Mononuclear cell (primary cell): ENCODE results near the gene TCF12. TPM values are rescaled to one million over a fixed set of nuclear protein-coding genes. Genes with fewer than 3 reads are reported as not detected.
"Not testable (repeated sequence)": the region's sequence is repeated elsewhere in the genome, so short reads cannot be mapped to it uniquely, and the experiment has no call there.

Experiments used
- H3K27me3 ChIP-seq: 2 replicates; pipeline ENCODE4 v1.6.0; 2011; ENCODE audit warnings: low read length, control low read depth; ENCODE audit not compliant: insufficient read depth
- H3K4me1 ChIP-seq: 2 replicates; pipeline ENCODE4 v1.5.1; 2011; ENCODE audit warnings: mild to moderate bottlenecking, low read length, control low read depth; ENCODE audit not compliant: insufficient read depth
- H3K4me3 ChIP-seq: 2 replicates; pipeline ENCODE4 v1.5.1; 2011; ENCODE audit warnings: mild to moderate bottlenecking, low read length, moderate library complexity
- H3K9me3 ChIP-seq: 2 replicates; pipeline ENCODE4 v1.5.1; 2011; ENCODE audit warnings: low read depth, mild to moderate bottlenecking, control low read depth, low read length
- total RNA-seq: library from RNA; depleted of rRNA; stranded (reverse); fragments of >200 nt; gene quantifications from one replicate; pipeline ENCODE4 v1.2.3, GENCODE V29; 2012

TCF12 gene
- total RNA-seq, 1 donor, result 45.8 TPM

DNA sequence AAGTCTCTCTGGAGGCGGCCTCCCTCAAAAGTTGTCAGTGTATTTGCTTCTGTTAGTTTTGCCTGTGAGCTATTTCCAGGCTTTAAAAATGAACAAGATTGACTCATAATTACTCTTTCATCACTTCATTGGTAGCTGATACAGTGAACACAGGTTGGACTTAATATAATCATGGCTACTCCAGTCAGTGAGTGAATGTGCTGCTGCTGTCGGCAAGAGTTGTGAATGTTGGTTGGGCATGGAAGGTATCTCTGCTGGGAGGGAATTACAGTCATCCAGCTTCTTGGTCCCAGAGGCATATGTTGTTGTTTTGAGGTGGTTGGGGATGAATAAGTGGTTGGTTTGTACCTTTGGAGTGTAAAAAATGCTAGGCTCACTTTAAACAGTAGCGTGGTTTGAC lies 11.5 kb downstream of the TCF12 start:
- no peaks in the 10 kb centered on the region for H3K27me3 ChIP-seq
- peaks cover 8% of the 10 kb centered on the region for H3K4me1 ChIP-seq
- H3K4me3 ChIP-seq, result no peak overlapping the region
- no peaks in the 10 kb centered on the region for H3K9me3 ChIP-seq

DNA sequence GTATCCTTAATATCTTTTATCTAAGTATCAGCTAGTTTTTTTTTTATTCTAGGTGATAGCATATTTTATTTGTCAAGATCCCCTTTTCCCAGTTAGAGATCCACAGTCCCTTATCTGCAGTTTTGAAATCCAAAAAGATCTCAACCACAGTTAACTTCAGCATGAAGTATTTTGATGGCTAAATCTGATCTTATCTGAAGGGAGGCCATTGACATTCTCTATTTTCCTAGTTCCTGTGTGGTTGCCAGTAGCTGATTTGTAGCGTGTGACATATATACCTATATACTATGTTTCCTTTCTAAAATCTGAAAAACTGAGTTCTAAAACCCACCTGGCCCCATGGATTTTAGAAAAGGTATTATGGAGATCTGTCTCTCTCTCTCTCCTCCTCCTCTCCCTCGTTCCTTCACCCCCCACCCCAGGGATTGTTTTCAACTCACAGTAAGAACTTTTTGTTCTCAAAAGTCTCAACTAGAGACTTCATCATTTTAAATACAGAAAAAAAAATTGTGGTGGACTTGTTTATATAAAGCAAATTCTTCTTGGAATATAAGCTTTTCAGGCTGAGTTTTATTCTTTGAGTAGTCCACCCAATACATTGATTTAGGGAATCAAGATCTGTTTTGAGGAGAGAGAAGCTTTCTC lies 12.3 kb downstream of the TCF12 start:
- Histone ChIP-seq H3K4me1 (peaks cover 8% of the 10 kb centered on the region), H3K4me3 (no peak overlapping the region), H3K9me3 (no peaks in the 10 kb centered on the region), H3K27me3 (no peaks in the 10 kb centered on the region)

DNA sequence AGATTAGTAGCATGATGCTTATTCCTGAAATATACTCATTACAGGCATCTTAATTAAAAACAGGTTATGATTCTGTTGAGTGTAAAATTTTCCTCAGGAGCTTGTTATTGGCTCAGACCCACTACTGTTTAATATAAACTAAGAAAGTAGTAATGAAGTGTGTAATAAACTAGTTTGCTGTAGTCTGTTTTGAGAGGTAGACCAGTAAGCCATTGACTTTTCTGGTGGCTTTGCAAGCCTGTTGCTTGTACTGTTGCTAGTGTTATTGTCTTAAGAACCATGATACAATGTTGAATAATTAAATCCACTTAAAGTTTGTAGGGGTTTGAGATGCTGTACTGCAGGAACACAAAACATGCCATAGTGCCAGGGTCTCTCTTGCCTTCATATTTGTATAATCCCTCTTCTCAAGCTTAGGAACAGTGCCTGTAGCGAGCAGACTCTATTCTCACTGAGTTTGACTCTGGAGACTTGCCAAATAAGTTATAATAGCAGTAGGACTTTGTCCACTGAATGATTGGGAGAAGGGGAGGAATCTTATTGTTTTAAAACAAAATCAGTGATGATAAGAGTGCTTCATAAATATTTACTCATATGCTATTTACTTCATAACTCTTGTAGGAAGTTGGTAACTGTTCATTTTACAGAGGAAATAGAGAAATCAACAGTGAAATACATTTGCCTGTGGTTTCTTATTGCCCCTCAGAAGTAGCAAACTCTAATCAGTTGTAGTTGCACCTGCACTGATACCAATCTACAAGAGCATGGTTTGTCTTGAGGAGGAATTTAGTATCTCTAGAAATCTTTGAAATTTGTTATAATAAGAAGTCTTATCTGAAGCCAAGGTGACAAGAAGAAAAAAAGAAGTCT lies 13.4 kb downstream of the TCF12 start:
- H3K27me3 ChIP-seq, result no peaks in the 10 kb centered on the region
- no peaks in the 10 kb centered on the region for H3K9me3 ChIP-seq
- H3K4me1 ChIP-seq, result peaks cover 8% of the 10 kb centered on the region
- H3K4me3 ChIP-seq, result no peak overlapping the region

DNA sequence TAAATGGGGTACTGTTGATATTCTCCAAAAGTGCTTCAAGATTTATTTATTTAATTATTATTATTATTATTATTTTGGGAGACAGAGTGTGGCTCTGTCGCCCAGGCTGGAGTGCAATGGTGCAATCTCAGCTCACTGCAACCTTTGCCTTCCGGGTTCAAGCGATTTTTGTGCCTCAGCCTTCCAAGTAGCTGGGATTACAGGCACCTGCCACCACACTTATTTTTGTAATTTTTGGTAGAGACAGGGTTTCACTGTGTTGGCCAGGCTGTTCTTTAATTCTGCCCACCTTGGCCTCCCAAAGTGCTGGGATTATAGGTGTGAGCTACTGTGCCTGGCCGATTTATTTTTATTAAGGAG lies 14.0 kb downstream of the TCF12 start:
- not testable (repeated sequence) for H3K9me3 ChIP-seq, H3K4me1 ChIP-seq, H3K27me3 ChIP-seq, H3K4me3 ChIP-seq

DNA sequence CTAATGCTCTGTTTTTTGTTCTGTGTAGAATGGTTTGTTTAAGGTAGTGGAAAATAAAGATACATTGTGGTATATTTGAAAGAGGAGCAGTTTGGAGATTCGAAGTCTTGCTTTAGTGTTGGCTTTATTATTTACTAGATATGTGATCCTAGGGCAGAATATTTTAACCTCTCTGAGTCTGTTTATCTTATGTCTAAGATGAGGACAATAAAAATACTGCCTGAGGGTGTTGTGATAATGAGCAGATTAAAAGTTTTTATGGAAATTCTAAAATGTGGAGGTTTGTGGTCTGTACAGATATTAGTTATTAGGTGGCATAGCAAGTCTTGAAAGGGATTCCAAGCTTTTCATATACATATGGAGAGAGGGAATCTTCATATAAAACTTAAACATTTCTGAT lies 15.0 kb downstream of the TCF12 start:
- Histone ChIP-seq H3K4me1 (peaks cover 8% of the 10 kb centered on the region), H3K27me3 (no peaks in the 10 kb centered on the region), H3K9me3 (no peaks in the 10 kb centered on the region), H3K4me3 (no peak overlapping the region)

DNA sequence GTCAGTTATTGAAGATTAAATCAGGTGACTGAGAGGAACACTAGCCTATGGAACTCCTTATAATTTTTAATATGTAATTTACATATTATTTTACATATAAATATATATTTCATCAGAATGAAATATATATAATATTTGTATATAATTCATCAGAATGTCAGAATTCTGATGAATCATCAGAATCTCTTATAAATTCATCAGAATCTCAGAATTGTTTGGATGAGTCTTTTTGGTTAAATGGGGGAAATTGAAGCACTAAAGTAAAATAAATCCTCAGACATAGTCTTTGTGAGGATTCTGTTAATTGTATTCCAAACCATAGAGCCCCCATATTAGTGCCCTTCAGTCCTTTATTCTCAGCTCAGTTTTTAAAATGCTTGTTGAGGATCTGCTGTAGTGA lies 15.4 kb downstream of the TCF12 start:
- Histone ChIP-seq H3K4me1 (peaks cover 8% of the 10 kb centered on the region), H3K4me3 (no peak overlapping the region), H3K9me3 (no peaks in the 10 kb centered on the region), H3K27me3 (no peaks in the 10 kb centered on the region)

DNA sequence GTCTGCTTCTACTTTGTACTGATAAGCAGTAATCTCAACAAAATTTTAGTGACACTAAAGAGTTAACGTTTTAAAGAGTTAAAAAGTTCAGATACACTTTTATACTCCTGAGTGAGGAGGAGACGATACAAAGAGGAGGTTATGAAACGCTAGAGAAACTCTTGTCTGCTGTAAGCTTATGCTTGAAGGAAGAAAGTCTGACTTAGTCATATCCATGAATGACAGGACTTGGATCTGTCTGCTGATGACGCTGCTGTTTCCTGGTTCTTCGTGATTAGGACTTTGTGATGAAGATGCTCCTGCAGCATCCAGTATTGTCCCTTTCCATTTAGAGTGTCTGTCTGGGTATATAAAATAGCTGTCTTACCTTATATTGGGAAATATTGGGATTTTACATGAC lies 15.8 kb downstream of the TCF12 start:
- Histone ChIP-seq H3K4me1 (peaks cover 8% of the 10 kb centered on the region), H3K4me3 (no peak overlapping the region), H3K9me3 (no peaks in the 10 kb centered on the region), H3K27me3 (no peaks in the 10 kb centered on the region)

DNA sequence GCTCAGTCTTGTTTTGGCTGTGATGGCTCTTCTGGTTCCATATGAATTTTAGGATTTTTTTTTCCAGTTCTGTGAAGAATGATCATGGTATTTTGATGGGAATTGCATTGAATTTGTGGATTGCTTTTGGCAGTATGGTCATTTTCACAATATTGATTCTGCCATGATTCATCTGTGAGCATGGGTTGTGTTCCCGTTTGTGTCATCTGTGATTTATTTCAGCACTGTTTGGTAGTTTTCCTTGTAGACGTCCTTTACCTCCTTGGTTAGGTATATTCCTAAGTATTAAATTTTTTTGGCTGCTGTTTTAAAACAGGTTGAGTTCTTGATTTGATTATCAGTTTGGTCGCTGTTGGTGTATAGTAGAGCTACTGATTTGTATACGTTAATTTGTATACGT lies 18.5 kb downstream of the TCF12 start:
- Histone ChIP-seq H3K4me3 (no peak overlapping the region), H3K9me3 (no peaks in the 10 kb centered on the region), H3K4me1 (peaks cover 22% of the 10 kb centered on the region), H3K27me3 (no peaks in the 10 kb centered on the region)

DNA sequence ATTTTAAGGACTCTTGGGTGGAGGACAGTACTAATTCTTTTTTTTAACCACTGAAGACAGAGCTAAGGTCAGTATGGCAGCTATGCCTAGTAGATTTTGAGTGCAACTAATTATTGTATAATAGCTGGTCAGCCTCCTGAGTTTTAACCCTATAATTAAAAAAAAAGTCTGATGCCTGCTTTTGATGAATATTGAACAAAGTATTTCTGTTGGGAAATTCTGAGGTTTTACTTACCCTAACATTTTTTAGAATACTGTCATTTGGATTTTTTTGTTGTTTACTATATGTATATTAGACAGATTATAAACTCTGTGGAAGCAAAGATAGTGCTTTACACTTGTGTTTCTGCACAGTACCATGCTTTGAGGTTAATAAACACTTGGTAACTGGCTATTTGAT lies 20.8 kb downstream of the TCF12 start:
- Histone ChIP-seq H3K4me1 (peaks cover 14% of the 10 kb centered on the region), H3K9me3 (no peaks in the 10 kb centered on the region), H3K4me3 (no peak overlapping the region), H3K27me3 (no peaks in the 10 kb centered on the region)

DNA sequence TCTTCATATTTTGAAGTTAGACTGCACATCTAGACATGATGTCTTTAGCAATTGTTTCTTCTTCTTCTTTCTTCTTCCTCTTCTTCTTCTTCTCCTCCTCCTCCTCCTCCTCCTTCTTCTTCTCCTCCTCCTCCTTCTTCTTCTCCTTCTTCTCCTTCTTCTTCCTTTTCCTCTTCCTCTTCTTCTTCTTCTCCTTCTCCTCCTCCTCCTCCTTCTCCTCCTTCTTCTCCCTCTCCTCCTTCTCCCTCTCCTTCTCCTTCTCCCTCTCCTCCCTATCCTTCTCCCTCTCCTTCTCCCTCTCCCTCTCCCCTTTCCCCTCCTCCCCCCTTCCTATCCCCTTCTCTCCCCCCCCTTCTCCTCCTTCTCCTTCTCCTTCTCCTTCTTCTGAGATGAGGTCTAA lies 21.9 kb downstream of the TCF12 start:
- Histone ChIP-seq H3K4me1 (peaks cover 14% of the 10 kb centered on the region), H3K27me3 (no peaks in the 10 kb centered on the region), H3K9me3 (peaks cover under 1% of the 10 kb centered on the region), H3K4me3 (no peak overlapping the region)

DNA sequence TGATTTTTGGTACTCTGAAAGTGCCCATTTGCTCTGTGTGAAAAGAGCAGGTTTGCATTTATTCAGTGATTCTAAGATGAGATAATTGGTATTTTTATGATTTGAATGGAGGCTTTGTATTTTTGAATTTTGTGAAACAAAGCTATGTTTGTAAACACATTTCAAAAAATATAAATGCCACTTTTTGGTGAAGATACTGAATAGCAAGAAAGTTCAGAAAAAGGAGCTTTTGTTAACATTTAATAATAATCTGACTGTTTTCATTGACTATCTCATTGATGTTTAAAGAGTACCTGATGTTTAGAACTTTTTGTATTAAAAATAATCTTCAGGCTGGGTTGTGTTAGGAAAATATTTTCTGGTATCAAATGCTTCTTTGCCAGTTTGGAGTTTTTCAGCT lies 23.7 kb downstream of the TCF12 start:
- H3K9me3 ChIP-seq, result peaks cover 10% of the 10 kb centered on the region
- H3K27me3 ChIP-seq, result no peaks in the 10 kb centered on the region
- H3K4me3 ChIP-seq, result no peak overlapping the region
- peaks cover 14% of the 10 kb centered on the region for H3K4me1 ChIP-seq

DNA sequence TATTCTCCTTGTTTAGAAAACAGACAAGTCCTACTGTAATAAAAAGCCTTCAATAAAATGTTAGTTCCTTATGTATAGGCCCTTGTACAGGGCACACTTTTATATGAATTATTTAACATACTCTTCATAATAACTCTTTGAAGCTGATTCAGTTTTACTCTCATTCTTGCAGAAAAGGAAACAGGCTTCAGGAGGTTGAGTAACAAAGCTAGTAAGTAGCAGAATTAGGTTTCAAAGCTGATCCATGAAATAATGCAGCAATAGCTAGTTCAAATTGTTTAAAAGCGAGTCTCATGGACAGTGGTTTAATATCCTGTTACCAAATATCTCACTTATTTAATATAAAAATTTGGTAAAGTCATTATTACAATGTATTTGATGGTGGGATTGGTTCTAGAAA lies 25.0 kb downstream of the TCF12 start:
- H3K9me3 ChIP-seq, result peaks cover 10% of the 10 kb centered on the region
- H3K4me1 ChIP-seq, result peaks cover 14% of the 10 kb centered on the region
- no peak overlapping the region for H3K4me3 ChIP-seq
- no peaks in the 10 kb centered on the region for H3K27me3 ChIP-seq

DNA sequence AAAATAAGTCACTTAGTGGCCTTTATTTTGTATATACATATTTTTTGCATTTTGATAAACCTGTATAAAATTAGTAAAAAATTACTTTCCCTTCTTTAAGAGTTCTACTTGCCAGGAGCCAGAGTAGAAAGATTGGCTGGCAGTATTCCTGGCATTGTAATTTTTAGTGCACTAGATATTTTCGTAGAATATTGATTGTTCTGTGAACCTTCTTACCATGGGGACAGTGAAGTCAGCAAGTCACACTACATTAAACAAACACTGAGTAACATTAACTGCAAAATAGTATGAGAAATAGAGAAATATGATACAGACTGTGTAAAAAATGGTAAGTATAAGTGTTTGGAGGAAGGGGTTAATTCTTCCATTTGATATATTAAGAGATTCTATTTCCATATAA lies 26.0 kb downstream of the TCF12 start:
- H3K4me3 ChIP-seq, result no peak overlapping the region
- peaks cover 14% of the 10 kb centered on the region for H3K4me1 ChIP-seq
- no peaks in the 10 kb centered on the region for H3K27me3 ChIP-seq

DNA sequence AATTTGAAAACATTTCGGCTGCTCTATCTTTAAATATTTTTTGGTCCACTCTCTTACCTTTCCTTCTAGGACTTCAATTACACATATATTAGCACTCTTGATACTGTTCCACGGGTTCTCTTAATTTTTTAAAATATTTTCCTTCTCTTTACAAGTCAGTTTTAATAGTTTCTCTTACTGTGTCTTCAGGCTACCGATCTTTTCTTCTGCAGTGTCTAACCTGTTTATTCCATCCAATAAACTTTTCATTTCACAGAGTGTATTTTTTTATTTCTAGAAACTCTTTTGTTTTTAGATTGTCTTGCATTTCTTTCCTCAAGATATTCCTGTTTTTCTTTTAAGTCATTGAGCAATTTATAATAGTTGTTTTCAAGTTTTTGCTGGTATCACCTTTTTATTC lies 27.7 kb downstream of the TCF12 start:
- H3K4me1 ChIP-seq, result peaks cover 4% of the 10 kb centered on the region
- no peaks in the 10 kb centered on the region for H3K27me3 ChIP-seq
- peaks cover 10% of the 10 kb centered on the region for H3K9me3 ChIP-seq
- H3K4me3 ChIP-seq, result no peak overlapping the region

More for the DNA sequence above, 26.0 kb downstream of the TCF12 start:
- peaks cover 10% of the 10 kb centered on the region for H3K9me3 ChIP-seq

DNA sequence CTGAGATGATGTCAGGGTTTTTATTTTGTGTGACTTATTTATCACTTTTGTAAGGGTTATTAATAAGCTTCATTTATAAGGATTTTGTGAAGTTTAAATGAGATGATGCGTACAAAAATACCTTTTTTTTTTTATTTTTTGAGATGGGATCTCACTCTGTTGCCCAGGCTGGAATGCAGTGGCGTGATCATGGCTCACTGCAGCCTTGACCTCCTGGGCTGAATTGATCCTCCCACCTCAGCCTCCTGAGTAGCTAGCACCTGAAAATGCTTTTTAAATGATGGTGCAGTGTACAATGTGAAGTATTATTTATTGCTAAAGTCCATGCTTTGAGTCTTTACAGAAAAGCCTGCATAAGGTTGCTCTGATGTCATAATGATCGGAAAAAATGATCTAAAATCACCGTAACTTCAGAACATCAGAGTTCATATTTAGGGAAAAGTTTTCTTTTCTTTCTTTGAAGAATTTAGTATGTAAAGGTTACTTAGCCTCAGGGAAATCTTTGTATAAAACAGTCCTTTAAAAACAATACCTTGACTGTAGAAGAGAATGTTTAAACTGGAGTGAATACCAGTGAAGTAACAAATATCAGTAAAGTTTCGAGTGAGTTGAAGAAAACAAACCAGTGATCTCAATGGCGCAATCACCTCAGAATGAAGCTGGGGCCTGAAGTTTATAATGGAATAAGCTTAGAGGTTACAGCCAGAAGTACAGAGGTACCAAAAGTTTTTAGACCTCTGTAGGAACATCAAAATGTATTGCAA lies 29.7 kb downstream of the TCF12 start:
- Histone ChIP-seq H3K4me1 (no peaks in the 10 kb centered on the region), H3K27me3 (no peaks in the 10 kb centered on the region), H3K9me3 (peaks cover 10% of the 10 kb centered on the region), H3K4me3 (no peak overlapping the region)
